Lung (tissue), 12 donors: ENCODE data around the gene SH3PXD2A. TPM values are rescaled to one million over a fixed set of nuclear protein-coding genes. Genes with fewer than 3 reads are reported as not detected.

Experiments
- ATAC-seq: fragments of 200-7000 bp; cut with Tn5 transposase; one replicate; pipeline ENCODE4 v1.9.1; 2020; ENCODE audit warnings: moderate number of reproducible peaks; ENCODE audit not compliant: insufficient read depth, low FRiP score
- DNase-seq, 3 donors: peaks; one replicate each; pipeline ENCODE4 v3.0.0-alpha.2; 2013 to 2017
- H3K27ac ChIP-seq, 2 donors: one replicate each; pipeline ENCODE4 v1.5.1; 2013; ENCODE audit warnings: mild to moderate bottlenecking in 2 of 2, moderate library complexity in 2 of 2, control low read depth in 1 of 2, inconsistent platforms in 1 of 2, low read depth in 1 of 2, low read length in 1 of 2
- H3K27me3 ChIP-seq, 3 donors: one replicate each; pipeline ENCODE4 v1.5.1; 2013; ENCODE audit warnings: low read length in 2 of 3; ENCODE audit not compliant: control insufficient read depth in 3 of 3, insufficient read depth in 3 of 3
- H3K36me3 ChIP-seq, 4 donors: one replicate each; pipeline ENCODE4 v1.5.1; 2013; ENCODE audit warnings: low read length in 4 of 4, mild to moderate bottlenecking in 1 of 4, moderate library complexity in 1 of 4; ENCODE audit not compliant: control insufficient read depth in 4 of 4, insufficient read depth in 4 of 4
- H3K4me1 ChIP-seq, 5 donors: one replicate each; pipeline ENCODE4 v1.5.1; 2013; ENCODE audit warnings: low read length in 5 of 5, mild to moderate bottlenecking in 2 of 5, moderate library complexity in 1 of 5; ENCODE audit not compliant: control insufficient read depth in 5 of 5, insufficient read depth in 5 of 5
- H3K4me3 ChIP-seq: one replicate; pipeline ENCODE4 v1.5.1; 2013; ENCODE audit warnings: mild to moderate bottlenecking, control low read depth, moderate library complexity
- H3K9ac ChIP-seq, 2 donors: one replicate each; pipeline ENCODE4 v1.5.1; 2013; ENCODE audit warnings: low read length in 2 of 2, control low read depth in 1 of 2; ENCODE audit not compliant: insufficient read depth in 1 of 2
- H3K9me3 ChIP-seq, 4 donors: one replicate each; pipeline ENCODE4 v1.5.1; 2013; ENCODE audit warnings: low read length in 3 of 4, mild to moderate bottlenecking in 1 of 4, moderate library complexity in 1 of 4; ENCODE audit not compliant: control insufficient read depth in 4 of 4, insufficient read depth in 3 of 4
- WGBS, 2 donors: extraction: QIAGEN DNeasy Blood & Tissue Kit; methylation state at CpG; one replicate each; pipeline ENCODE4 v1.1.7; 2013; 5-methylcytosine and 5-hydroxymethylcytosine counted together
- polyA plus RNA-seq, 2 donors: library from polyadenylated mRNA; stranded (reverse); fragments of 200-250 nt; gene quantifications; one replicate each; pipeline ENCODE4 v1.2.1, GENCODE V29; 2013
- total RNA-seq, 2 donors: library from RNA; depleted of rRNA in 1 of 2; stranded (reverse); fragments of >200 nt in 1 of 2; gene quantifications; one replicate each; pipeline ENCODE4 v1.2.1, GENCODE V29; 2014 to 2021
- TF ChIP-seq, protein P1 (sequence below): IDR thresholded peaks from 2 replicates; pipeline ENCODE4 v1.5.1; 2012; ENCODE audit warnings: mild to moderate bottlenecking; ENCODE audit errors: control extremely low read depth, extremely low read depth
- donor health status: control.
- donor health status: control.
- donor health status: Bipolar disorder and iron deficiency.
- donor health status: healthy.
- donor health status: DM: yes; HTN: yes; CAD: no.

SH3PXD2A gene
- total and polyA plus RNA-seq, 4 donors: 9.9 to 53.2 (median 29.2) TPM

DNA sequence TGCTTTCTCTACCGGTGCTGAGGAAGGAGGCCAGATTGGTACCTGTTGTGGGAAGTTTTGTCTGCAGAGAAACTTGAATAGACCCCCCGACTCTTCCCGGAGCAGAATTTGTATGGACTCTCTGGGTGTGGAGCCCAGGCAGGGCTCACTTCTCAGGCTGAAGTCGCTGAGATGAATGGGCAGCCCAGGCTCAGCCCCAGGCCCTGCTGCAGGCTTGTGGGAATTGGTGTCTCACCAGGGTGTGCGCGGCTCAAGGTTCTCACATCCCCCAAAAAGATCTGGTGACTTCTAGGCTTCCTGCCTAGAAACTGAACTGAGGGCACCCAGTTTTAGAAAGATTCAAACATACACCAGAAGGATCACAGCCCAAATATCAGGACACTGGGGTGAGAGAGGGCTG, 258.4 kb downstream of the SH3PXD2A start:
- Histone ChIP-seq H3K27ac (no peak overlapping the region), H3K4me3 (no peak overlapping the region), H3K36me3 (peaks cover 0 to 22% (median 5%) of the 10 kb centered on the region in 4 donors), H3K9ac (no peak overlapping the region), H3K27me3 (no peaks in the 10 kb centered on the region), H3K9me3 (no peaks in the 10 kb centered on the region), H3K4me1 (peaks cover 0 to 5% (median 0%) of the 10 kb centered on the region in 5 donors)
- ATAC-seq: no peak
- WGBS, 2 donors: 85 to 89% methylated on average over 6 of the region's 6 CpGs
- TF ChIP-seq, protein P1, sequence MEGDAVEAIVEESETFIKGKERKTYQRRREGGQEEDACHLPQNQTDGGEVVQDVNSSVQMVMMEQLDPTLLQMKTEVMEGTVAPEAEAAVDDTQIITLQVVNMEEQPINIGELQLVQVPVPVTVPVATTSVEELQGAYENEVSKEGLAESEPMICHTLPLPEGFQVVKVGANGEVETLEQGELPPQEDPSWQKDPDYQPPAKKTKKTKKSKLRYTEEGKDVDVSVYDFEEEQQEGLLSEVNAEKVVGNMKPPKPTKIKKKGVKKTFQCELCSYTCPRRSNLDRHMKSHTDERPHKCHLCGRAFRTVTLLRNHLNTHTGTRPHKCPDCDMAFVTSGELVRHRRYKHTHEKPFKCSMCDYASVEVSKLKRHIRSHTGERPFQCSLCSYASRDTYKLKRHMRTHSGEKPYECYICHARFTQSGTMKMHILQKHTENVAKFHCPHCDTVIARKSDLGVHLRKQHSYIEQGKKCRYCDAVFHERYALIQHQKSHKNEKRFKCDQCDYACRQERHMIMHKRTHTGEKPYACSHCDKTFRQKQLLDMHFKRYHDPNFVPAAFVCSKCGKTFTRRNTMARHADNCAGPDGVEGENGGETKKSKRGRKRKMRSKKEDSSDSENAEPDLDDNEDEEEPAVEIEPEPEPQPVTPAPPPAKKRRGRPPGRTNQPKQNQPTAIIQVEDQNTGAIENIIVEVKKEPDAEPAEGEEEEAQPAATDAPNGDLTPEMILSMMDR: no peak
- no peak for DNase-seq

DNA sequence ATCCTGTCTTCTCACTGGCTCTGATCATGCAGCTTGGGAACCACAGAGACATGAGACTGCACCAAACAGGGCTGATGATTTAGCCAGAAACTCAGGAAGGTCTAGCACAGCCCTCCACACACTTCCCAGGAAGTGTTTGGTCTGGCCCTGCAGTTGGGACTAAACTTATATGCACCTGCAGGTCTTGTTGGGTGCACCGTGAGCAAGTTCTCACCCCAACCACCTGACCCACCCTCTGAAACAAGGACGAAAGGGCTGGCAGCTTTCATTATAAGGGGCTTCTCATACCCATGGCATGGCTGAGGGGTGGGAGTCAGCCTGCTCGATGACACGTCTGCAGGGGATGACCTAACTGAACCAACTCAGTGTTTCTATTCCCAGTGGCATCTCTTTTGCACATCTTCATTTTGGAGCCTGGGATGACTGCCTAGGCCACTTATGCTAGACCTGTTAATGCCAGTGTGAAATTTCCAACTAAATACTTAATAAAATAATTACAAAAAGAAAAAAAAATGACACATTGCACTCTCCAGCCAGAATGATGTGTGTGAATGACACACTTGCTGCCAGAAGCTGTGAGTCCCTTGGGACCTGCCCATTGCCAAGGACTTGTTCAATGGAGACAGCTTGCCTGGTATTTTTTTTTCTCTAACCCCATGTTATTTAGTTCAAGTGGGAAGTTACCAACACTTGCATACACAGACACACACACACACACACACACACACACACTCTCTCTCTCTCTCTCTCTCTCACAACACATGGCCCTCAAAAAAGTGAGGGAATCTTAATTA, 259.2 kb downstream of the SH3PXD2A start:
- Histone ChIP-seq H3K36me3 (peaks cover 0 to 15% (median 3%) of the 10 kb centered on the region in 4 donors), H3K4me1 (peaks cover 0 to 5% (median 0%) of the 10 kb centered on the region in 5 donors), H3K27me3 (no peaks in the 10 kb centered on the region), H3K4me3 (no peak overlapping the region), H3K9ac (no peak overlapping the region), H3K27ac (no peak overlapping the region), H3K9me3 (no peaks in the 10 kb centered on the region)
- ATAC-seq: no peak
- WGBS, 2 donors: 92 to 96% methylated on average over 4 of the region's 4 CpGs
- TF ChIP-seq, protein P1: no peak
- DNase-seq: no peak

DNA sequence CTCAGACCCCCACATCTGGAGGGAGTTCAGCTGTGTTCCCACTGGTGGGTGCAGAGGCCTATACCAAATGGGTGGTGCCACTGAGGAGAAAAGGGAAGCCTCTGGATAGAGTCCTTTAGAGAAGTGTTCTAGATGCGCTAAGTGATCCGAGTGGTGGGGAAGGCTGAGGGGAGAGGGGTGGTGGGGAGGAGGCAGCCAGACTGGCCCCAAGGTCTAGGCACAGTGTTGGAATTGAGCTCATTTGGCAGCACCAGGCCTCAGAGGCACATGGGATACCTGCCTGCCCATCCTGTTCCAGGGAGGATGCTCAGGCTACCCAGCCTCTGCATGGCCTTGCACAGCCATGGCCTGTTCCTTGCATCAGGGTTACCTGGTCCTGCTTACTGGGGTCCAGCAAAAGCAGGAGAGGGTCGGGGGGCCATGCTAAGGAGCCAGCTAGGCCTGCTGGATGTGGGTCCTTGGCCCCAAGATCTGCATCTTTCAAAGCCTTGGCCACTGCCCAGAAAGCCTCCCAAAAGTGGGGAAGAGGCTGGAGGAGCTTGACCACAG, 262.3 kb downstream of the SH3PXD2A start:
- H3K36me3 ChIP-seq: peaks cover 0 to 6% (median under 1%) of the 10 kb centered on the region in 4 donors
- H3K27ac ChIP-seq: no peak overlapping the region
- no peaks in the 10 kb centered on the region for H3K27me3 ChIP-seq
- peaks cover 0 to 2% (median 0%) of the 10 kb centered on the region in 4 donors for H3K9me3 ChIP-seq
- peaks cover 0 to 4% (median 0%) of the 10 kb centered on the region in 5 donors for H3K4me1 ChIP-seq
- ATAC-seq (no peak), DNase-seq (no peak)
- WGBS, 2 donors: 67 to 70% methylated on average over 3 of the region's 3 CpGs
- TF ChIP-seq, protein P1: no peak
- H3K9ac ChIP-seq: no peak overlapping the region
- H3K4me3 ChIP-seq: no peak overlapping the region
